HG03521 (cell line): ENCODE measurements around the gene APOC3.

Experiments
- ATAC-seq: cut with Tn5 transposase; IDR thresholded peaks from one replicate; pipeline ENCODE4 v1.9.1; 2021; ENCODE audit warnings: mild to moderate bottlenecking, moderate library complexity; ENCODE audit not compliant: unreplicated experiment

Gene APOC3

GRCh38 chr11:116829525-116830183 lies at the start of gene APOC3:
Gene APOC3, plus strand, starts transcription at chr11:116829907. Its CDS starts 676 bp downstream, at chr11:116830583.
- no peak for ATAC-seq

- ATAC-seq, result no peak
Measured at GRCh38 chr11:116782728-116783127, 47.0 kb upstream of the APOC3 start.

GRCh38 chr11:116786326-116786725 lies 43.4 kb upstream of the APOC3 start:
- no peak for ATAC-seq

- ATAC-seq, result no peak
Measured at GRCh38 chr11:116786966-116787365, 42.7 kb upstream of the APOC3 start.

- ATAC-seq, result peak; percentile 10
Measured at GRCh38 chr11:116787436-116787785, 42.3 kb upstream of the APOC3 start.

- peak; percentile 89 for ATAC-seq
Measured at GRCh38 chr11:116787786-116788486, 41.8 kb upstream of the APOC3 start, which contains the start of gene ZPR1. Gene ZPR1, minus strand, starts transcription at chr11:116788023. Its CDS starts 33 bp downstream, at chr11:116787990.

- ATAC-seq, result no peak
Measured at GRCh38 chr11:116788534-116788933, 41.2 kb upstream of the APOC3 start.

- no peak for ATAC-seq
Measured at GRCh38 chr11:116788975-116789374, 40.7 kb upstream of the APOC3 start.

GRCh38 chr11:116790167-116791001 lies 39.3 kb upstream of the APOC3 start:
- no peak for ATAC-seq

- ATAC-seq, result no peak
Measured at GRCh38 chr11:116791002-116791812, 38.5 kb upstream of the APOC3 start.

- ATAC-seq, result no peak
Measured at GRCh38 chr11:116791813-116792143, 37.9 kb upstream of the APOC3 start, which contains the start of gene APOA5. Gene APOA5, minus strand, starts transcription at chr11:116791879. Its CDS starts 19 bp downstream, at chr11:116791860.

GRCh38 chr11:116792144-116792868 lies 37.4 kb upstream of the APOC3 start:
- ATAC-seq, result no peak

- ATAC-seq, result no peak
Measured at GRCh38 chr11:116792869-116793771, 36.6 kb upstream of the APOC3 start.

GRCh38 chr11:116793772-116794097 lies 36.0 kb upstream of the APOC3 start:
- no peak for ATAC-seq

- ATAC-seq, result no peak
Measured at GRCh38 chr11:116794851-116795250, 34.9 kb upstream of the APOC3 start.

GRCh38 chr11:116796548-116796947 lies 33.2 kb upstream of the APOC3 start:
- ATAC-seq, result no peak

- no peak for ATAC-seq
Measured at GRCh38 chr11:116797816-116798215, 31.9 kb upstream of the APOC3 start.

- no peak for ATAC-seq
Measured at GRCh38 chr11:116798368-116798767, 31.3 kb upstream of the APOC3 start.

- no peak for ATAC-seq
Measured at GRCh38 chr11:116800610-116801009, 29.1 kb upstream of the APOC3 start.
